Activated naive CD4-positive, alpha-beta T cell treated with anti-CD3 and anti-CD28 coated beads, Interleukin-2, amount 50 U/mL, for 16 hours (primary cell): ENCODE data around the gene OTUD7B.
A peak's percentile ranks its signal among the peaks of the same experiment; 100 is the strongest.
"Not testable (repeated sequence)": the region's sequence is repeated elsewhere in the genome, so short reads cannot be mapped to it uniquely, and the experiment has no call there.

ENCODE experiments used
- DNase-seq: peaks from one replicate; pipeline ENCODE4 v3.0.0-alpha.2; 2020

OTUD7B gene

GRCh38 chr1:150010393-150011115 is at the start of gene OTUD7B:
Gene OTUD7B, minus strand, starts transcription at chr1:150010726. Its CDS starts 33,216 bp downstream, at chr1:149977510.
- DNase-seq = peak; percentile 82

GRCh38 chr1:150060260-150060659 is 49.7 kb upstream of the OTUD7B start:
- DNase-seq = no peak

- DNase-seq = no peak
Measured at GRCh38 chr1:150056407-150056806, 45.9 kb upstream of the OTUD7B start.

- DNase-seq = not testable (repeated sequence)
Measured at GRCh38 chr1:150055507-150055906, 45.0 kb upstream of the OTUD7B start.

- no peak for DNase-seq
Measured at GRCh38 chr1:150053926-150054325, 43.4 kb upstream of the OTUD7B start.

GRCh38 chr1:150051905-150052412 is 41.4 kb upstream of the OTUD7B start:
- not testable (repeated sequence) for DNase-seq

GRCh38 chr1:150051089-150051373 is 40.5 kb upstream of the OTUD7B start:
- DNase-seq = no peak

- DNase-seq = no peak
Measured at GRCh38 chr1:150049926-150050325, 39.4 kb upstream of the OTUD7B start.

GRCh38 chr1:150034336-150034735 is 23.8 kb upstream of the OTUD7B start:
- DNase-seq = no peak

GRCh38 chr1:150028322-150028721 is 17.8 kb upstream of the OTUD7B start:
- DNase-seq = no peak

- no peak for DNase-seq
Measured at GRCh38 chr1:150024156-150024555, 13.6 kb upstream of the OTUD7B start.

- no peak for DNase-seq
Measured at GRCh38 chr1:150022357-150022756, 11.8 kb upstream of the OTUD7B start.

- DNase-seq = no peak
Measured at GRCh38 chr1:150021191-150021694, 10.7 kb upstream of the OTUD7B start.

- DNase-seq = no peak
Measured at GRCh38 chr1:150020711-150021110, 10.2 kb upstream of the OTUD7B start.

GRCh38 chr1:150018165-150018564 is 7.6 kb upstream of the OTUD7B start:
- DNase-seq = no peak

- DNase-seq = no peak
Measured at GRCh38 chr1:150017206-150017750, 6.8 kb upstream of the OTUD7B start.

- no peak for DNase-seq
Measured at GRCh38 chr1:150015651-150016131, 5.2 kb upstream of the OTUD7B start.

- DNase-seq = no peak
Measured at GRCh38 chr1:150012611-150013010, 2.1 kb upstream of the OTUD7B start.

GRCh38 chr1:150009604-150010392 is 728 bp downstream of the OTUD7B start:
- peak; percentile 72 for DNase-seq

- DNase-seq = no peak
Measured at GRCh38 chr1:150008699-150009098, 1.8 kb downstream of the OTUD7B start.

- DNase-seq = peak; percentile 40
Measured at GRCh38 chr1:150006881-150007421, 3.6 kb downstream of the OTUD7B start.

- DNase-seq = no peak
Measured at GRCh38 chr1:150005606-150006005, 4.9 kb downstream of the OTUD7B start.

- DNase-seq = no peak
Measured at GRCh38 chr1:150003801-150004200, 6.7 kb downstream of the OTUD7B start.
